CD4-positive, alpha-beta T cell (primary cell): ENCODE data around the gene LHFPL3. TPM values are rescaled to one million over a fixed set of nuclear protein-coding genes. Genes with fewer than 3 reads are reported as not detected.

Experiments used
- ATAC-seq: fragments of 200-7000 bp; cut with Tn5 transposase; one replicate; pipeline ENCODE4 v1.10.0; 2022; ENCODE audit warnings: mild to moderate bottlenecking; ENCODE audit not compliant: poor library complexity
- CTCF ChIA-PET: fragments of 350-600 bp; sonication (Branson Sonifier 250); formaldehyde crosslinking; loops from one replicate; lab custom pipeline; 2021; ENCODE audit warnings: antibody characterized with exemption, inconsistent platforms; lab: Charles Lee
- POLR2A ChIA-PET: fragments of 350-600 bp; sonication (Branson Sonifier 250); formaldehyde crosslinking; loops from one replicate; lab custom pipeline; 2021; ENCODE audit warnings: antibody characterized with exemption, inconsistent platforms; lab: Charles Lee
- DNase-seq, 14 experiments: peaks; one replicate each; pipeline ENCODE4 v3.0.0-alpha.2; 2013 to 2020; ENCODE audit warnings: mixed read lengths in 2 of 14
- H3K27ac ChIP-seq, 2 donors: one replicate each; pipeline versions ENCODE4 v1.5.1 to v1.7.0; 2013; ENCODE audit warnings: low read length in 2 of 2, low read depth in 1 of 2, mild to moderate bottlenecking in 1 of 2
- H3K27me3 ChIP-seq, 2 experiments: 1 replicate in 1 of 2; 2 replicates in 1 of 2; pipeline versions ENCODE4 v1.6.1 to v1.7.0; 2013; ENCODE audit warnings: low read length in 2 of 2, control low read depth in 1 of 2, mild to moderate bottlenecking in 1 of 2, moderate library complexity in 1 of 2; ENCODE audit not compliant: insufficient read depth in 2 of 2, control insufficient read depth in 1 of 2
- H3K36me3 ChIP-seq: one replicate; pipeline ENCODE4 v1.6.1; 2013; ENCODE audit warnings: low read length, control low read depth; ENCODE audit not compliant: insufficient read depth
- H3K4me1 ChIP-seq: one replicate; pipeline ENCODE4 v1.6.1; 2013; ENCODE audit warnings: low read length, control low read depth; ENCODE audit not compliant: insufficient read depth
- H3K4me3 ChIP-seq: one replicate; pipeline ENCODE4 v1.5.1; 2013; ENCODE audit warnings: mild to moderate bottlenecking, low read length, moderate library complexity
- H3K9me3 ChIP-seq, 2 experiments: 1 replicate in 1 of 2; 2 replicates in 1 of 2; pipeline versions ENCODE4 v1.6.1 to v1.7.0; 2013; ENCODE audit warnings: low read length in 2 of 2, mild to moderate bottlenecking in 2 of 2, control low read depth in 1 of 2, moderate library complexity in 1 of 2; ENCODE audit not compliant: control insufficient read depth in 1 of 2, insufficient read depth in 1 of 2
- H3K27ac Mint-ChIP-seq: one replicate; pipeline ENCODE4 v1.8.0; 2020; ENCODE audit warnings: mixed read lengths
- H3K27me3 Mint-ChIP-seq: one replicate; pipeline ENCODE4 v1.8.0; 2021; ENCODE audit warnings: mixed read lengths
- H3K36me3 Mint-ChIP-seq: one replicate; pipeline ENCODE4 v1.8.0; 2021; ENCODE audit warnings: low read depth, mixed read lengths
- H3K4me1 Mint-ChIP-seq: one replicate; pipeline ENCODE4 v1.8.0; 2021; ENCODE audit warnings: low read depth, mixed read lengths
- H3K4me3 Mint-ChIP-seq: one replicate; pipeline ENCODE4 v1.8.0; 2020; ENCODE audit warnings: mild to moderate bottlenecking, mixed read lengths
- H3K9me3 Mint-ChIP-seq: one replicate; pipeline ENCODE4 v1.8.0; 2020; ENCODE audit warnings: mixed read lengths
- CTCF ChIP-seq: fragments of 200-600 bp; IDR thresholded peaks from one replicate; pipeline ENCODE4 v1.8.0; 2022; ENCODE audit warnings: antibody characterized with exemption, mild to moderate bottlenecking
- intact Hi-C, 2 experiments: fragments of 100-400 bp; cut with DNase I in 1 of 2; cut with micrococcal nuclease in 1 of 2; formaldehyde crosslinking; loops; one replicate each; pipeline versions ENCODE4 v1.15.1 to v1.9.0; 2023 to 2025; cut with DNase I, micrococcal nuclease
- total RNA-seq, 174 experiments: library from RNA in 2 of 174; stranded (reverse) in 2 of 174; gene quantifications; one replicate each; pipeline ENCODE4 v1.2.3 and lab custom pipeline; 2021 to 2026

LHFPL3 gene
- total RNA-seq, 2 experiments from 2014 or later: not detected

- Mint-ChIP-seq H3K4me3 (no peak overlapping the region), H3K36me3 (no peaks in the 10 kb centered on the region), H3K9me3 (no peaks in the 10 kb centered on the region), H3K27me3 (peaks cover 38% of the 10 kb centered on the region), H3K27ac (no peak overlapping the region), H3K4me1 (no peaks in the 10 kb centered on the region)
- intact Hi-C loops: no loop called here
- H3K4me3 ChIP-seq: no peak overlapping the region
- no peak for TF ChIP-seq CTCF
- H3K27ac ChIP-seq: no peak overlapping the region
- ATAC-seq: no peak
- peaks cover 5 to 6% of the 10 kb centered on the region in 2 experiments for H3K27me3 ChIP-seq
- ChIA-PET CTCF (no interaction called here), POLR2A (no interaction called here)
- no peak for DNase-seq
- H3K36me3 ChIP-seq: no peaks in the 10 kb centered on the region
- H3K4me1 ChIP-seq: no peaks in the 10 kb centered on the region
- no peaks in the 10 kb centered on the region for H3K9me3 ChIP-seq
Observed at GRCh38 chr7:104794589-104794988, 466.2 kb downstream of the LHFPL3 start.

GRCh38 chr7:104795086-104795485 lies 466.7 kb downstream of the LHFPL3 start:
- Mint-ChIP-seq H3K27ac (no peak overlapping the region), H3K27me3 (peaks cover 41% of the 10 kb centered on the region), H3K4me1 (no peaks in the 10 kb centered on the region), H3K4me3 (no peak overlapping the region), H3K36me3 (no peaks in the 10 kb centered on the region), H3K9me3 (no peaks in the 10 kb centered on the region)
- no peak for ATAC-seq
- Histone ChIP-seq H3K36me3 (no peaks in the 10 kb centered on the region), H3K9me3 (no peaks in the 10 kb centered on the region), H3K4me1 (no peaks in the 10 kb centered on the region), H3K27me3 (peaks cover 4 to 6% of the 10 kb centered on the region in 2 experiments), H3K4me3 (no peak overlapping the region), H3K27ac (no peak overlapping the region)
- no peak for TF ChIP-seq CTCF
- CTCF ChIA-PET: no interaction called here
- intact Hi-C loops: no loop called here
- POLR2A ChIA-PET: no interaction called here
- no peak for DNase-seq

GRCh38 chr7:104795616-104796398 lies 467.4 kb downstream of the LHFPL3 start:
- no peaks in the 10 kb centered on the region for H3K36me3 ChIP-seq
- H3K9me3 Mint-ChIP-seq: no peaks in the 10 kb centered on the region
- DNase-seq: no peak
- no peak overlapping the region for H3K4me3 Mint-ChIP-seq
- no peaks in the 10 kb centered on the region for H3K4me1 Mint-ChIP-seq
- no peaks in the 10 kb centered on the region for H3K9me3 ChIP-seq
- peaks cover 2 to 6% of the 10 kb centered on the region in 2 experiments for H3K27me3 ChIP-seq
- ATAC-seq: no peak
- intact Hi-C loops: no loop called here
- ChIA-PET POLR2A (no interaction called here), CTCF (no interaction called here)
- H3K4me1 ChIP-seq: no peaks in the 10 kb centered on the region
- no peak for TF ChIP-seq CTCF
- no peak overlapping the region for H3K27ac Mint-ChIP-seq
- H3K27me3 Mint-ChIP-seq: peaks cover 36% of the 10 kb centered on the region
- no peaks in the 10 kb centered on the region for H3K36me3 Mint-ChIP-seq
- no peak overlapping the region for H3K27ac ChIP-seq
- no peak overlapping the region for H3K4me3 ChIP-seq
